Iris pigment epithelial cell (primary cell): ENCODE measurements around the gene CPEB2.

Source experiments
- DNase-seq: peaks from one replicate; pipeline ENCODE4 v3.0.0-alpha.2; 2011; ENCODE audit warnings: low read depth

CPEB2 gene

DNA sequence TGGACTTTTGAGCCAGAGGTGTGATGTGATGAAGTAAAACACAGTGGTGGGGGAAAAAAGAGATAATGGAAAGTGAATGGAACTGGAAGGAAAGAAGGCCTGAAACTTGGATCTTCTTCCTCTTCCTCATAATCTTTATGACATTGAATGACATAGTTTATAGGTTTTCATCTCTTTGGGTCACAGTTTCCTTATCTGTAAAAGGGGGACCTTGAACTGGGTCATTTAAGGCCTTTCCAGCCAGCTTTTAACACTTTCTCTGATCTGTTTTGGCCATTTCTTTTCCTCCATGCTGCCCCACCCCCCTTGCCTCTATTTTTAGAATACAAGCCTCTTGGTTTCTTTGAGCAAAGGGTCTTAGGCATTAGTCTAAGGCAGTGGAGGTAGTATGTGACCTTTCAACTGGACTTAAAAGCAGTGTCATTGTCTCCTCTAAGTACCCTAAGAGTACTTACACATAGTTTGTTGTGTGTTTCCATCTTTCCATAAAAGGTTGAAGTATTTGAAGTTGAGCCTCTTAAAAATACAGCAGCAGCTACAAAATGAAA, 7.8 kb downstream of the CPEB2 start:
- DNase-seq: no peak

DNA sequence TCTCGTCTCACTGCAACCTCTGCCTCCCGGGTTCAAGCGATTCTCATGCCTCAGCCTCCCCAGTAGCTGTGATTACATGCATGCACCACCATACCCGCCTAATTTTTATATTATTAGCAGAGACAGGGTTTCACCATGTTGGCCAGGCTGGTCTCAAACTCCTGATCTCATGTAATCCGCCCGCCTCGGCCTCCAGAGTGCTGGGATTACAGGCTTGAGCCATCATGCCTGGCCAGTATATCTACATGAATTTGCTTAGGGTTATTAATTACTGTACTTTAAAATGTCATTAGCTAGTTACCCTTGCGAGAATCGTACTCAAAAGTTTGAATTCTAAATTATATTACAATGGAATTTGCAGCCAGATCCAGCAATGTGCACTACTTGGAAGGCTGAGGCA, 8.9 kb downstream of the CPEB2 start:
- DNase-seq: no peak

DNA sequence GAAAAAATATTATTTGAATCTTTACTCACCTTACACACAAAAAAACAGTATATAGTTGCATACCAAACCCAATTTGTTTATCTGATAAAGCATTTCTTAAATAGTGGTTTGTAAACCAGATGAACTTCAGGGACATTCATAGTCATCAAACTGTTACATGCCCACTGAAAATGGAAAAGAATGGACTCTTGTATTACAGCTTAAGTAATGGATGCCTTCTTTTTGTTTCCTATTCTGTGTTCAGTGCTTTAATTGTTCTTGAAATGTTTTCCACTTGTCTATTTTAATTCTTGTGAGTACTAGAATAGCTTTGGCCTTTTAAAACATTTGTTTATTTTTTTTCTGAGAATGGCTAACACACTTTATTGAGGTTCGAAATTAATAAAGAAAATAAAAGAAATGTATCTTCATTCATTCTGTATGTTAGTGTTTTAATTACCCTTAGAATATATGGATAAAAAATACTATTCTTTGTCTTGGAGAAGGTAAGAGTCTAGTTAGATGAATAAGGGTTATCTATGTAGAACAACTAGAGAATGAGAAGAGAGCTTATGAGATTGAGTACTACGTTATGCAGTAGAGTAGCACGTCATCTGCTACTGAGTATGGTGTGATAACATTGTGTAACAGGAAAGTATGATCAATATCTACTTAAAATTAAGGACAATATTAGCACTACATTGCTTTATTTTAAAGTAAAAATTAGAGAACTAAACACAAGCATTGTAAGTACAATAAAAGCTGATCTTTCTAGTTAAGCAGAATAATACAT, 9.9 kb downstream of the CPEB2 start:
- no peak for DNase-seq

DNA sequence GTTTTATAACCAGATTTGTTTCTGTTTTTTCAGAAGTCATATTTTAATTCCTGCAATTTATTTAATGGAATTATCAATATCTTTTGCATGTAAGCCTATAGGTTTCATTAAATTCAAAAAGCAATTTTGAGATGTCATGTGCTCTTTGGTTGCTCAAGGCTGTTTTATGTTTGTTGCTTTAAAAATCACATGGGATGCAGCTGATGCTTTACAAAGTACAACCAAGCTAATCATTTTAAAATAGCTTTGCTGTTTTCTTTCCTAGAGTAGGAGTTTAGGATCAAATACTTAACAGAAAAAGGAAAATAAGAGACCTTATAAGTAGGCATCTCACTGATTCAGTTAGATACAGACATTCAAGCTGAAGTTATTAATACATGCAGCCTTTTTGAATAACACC, 11.3 kb downstream of the CPEB2 start:
- DNase-seq: no peak

DNA sequence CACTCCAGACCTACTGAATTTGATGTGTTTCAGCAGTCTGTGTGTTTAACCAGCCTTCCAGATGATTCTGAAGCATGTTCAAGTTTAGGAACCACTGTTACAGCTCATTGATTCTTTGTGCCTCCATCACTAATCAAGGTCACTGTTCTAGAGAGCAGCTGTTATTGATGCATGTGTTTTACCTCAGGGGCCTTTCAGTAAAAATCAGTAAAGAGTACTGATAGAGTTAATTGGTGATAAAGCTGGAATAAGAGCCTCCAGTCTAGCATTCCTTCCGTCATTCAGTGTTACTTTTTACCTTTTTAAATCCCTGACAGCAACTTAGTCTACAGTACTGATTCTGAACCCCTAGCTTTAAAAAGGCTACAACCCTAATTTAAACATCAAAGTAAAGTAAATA, 12.9 kb downstream of the CPEB2 start:
- DNase-seq: no peak

DNA sequence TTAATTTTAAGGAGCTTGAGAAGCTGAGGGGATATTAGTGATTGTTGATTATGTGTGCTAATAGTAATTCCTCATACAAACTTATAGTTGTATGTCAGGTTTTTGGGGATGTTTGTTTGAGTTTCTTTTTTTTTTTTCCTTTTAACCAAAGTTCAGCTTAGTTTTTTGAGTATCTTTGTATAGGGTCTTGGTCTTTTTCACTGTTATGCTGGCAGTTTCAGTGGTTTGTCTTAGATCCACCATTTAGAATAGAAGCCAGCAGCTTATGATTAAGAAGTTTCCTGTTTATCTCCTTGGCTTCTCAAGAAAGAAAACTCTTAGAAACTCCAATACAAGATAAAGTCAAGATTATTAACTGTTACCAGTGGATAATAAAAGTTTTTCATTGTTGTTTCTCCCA, 16.1 kb downstream of the CPEB2 start:
- DNase-seq: no peak

DNA sequence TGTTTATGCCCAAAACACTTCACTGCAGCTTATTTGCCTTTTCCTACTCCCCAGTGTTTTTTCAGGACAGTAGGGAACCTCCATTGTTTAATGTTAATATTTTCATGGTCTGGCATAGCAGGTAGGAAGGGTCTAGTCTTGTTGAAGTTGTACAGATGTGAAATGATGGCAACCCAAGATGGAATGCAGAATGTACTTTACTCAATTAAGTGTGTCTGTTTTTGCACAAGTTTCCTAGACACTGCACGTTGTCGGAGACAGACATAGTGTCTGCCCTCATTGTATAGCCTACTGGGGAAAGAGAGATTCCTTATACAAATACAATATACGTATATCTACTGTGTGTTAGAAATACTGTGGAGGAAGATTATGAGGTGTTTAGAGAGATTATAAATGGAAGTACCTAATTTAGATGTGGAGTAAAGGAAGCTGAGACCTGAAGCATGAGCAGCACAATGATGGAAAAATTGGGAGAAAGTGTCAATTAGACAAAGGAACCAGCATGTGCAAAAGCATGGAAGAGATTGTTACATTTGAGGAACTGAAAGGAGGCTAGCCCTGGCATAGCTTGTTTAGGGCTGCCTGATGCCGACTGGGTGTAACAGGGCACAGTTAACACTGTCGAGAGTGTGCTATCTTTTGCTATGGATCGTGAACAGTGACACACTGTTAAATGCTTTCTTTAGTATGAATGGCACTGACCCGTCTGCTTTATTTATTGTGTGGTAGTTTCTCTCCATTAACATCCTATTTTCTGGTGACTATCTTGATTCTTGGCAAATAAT, 18.4 kb downstream of the CPEB2 start:
- no peak for DNase-seq

DNA sequence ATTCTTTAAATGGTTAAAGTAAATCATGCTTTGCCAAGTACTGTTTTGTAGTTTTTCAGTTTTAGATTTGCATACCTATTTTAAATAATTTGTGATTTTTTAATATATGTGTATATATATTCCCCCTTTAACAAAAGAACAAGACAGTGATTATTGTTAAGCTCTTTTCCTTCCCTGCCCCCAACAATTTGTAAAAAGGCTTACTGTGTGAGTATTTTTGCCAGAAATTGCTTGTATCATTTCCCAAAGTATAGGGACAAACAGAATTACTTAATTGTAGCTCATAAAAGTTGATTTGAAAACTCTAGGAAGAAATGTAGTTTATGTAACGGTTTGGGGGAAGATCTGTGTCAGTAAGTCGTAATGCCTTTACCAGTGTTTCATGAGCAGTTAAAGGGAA, 19.0 kb downstream of the CPEB2 start:
- DNase-seq: no peak

DNA sequence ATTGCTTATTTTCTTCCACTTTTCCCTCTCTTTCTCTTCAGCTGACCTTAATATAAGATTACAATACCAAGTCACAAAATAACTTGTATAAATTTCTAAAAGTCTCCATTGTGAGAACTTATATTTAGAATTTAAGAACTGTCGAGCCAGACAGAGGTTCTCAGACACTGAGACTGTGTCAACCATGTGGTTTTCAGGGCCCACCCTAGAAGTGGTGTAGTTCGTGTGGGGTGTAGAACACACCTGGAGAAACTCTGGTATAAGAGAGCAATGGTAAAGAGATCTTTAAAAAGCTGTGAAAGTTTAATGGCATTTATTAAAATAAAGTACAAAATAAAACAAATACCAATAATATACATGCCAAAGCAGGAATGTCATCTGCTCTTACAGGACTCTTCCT, 19.7 kb downstream of the CPEB2 start:
- no peak for DNase-seq

DNA sequence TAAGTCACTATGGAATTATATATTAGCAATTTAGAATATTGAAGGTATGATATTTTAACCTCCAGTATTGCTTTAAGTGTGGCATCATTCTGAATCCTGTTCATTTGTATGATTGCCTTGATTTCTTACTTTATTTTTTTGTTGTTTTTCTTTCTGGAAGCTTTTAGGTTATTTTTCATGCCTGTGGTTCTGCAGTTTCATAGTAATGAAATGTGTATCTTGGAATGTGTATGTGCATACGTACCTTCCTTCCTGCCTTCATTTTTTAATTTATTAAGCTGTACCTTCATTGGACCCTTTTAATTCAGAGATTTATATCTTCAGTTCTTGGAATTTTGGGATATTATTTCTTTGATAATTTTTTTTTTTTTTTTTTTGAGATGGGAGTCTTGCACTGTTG, 22.1 kb downstream of the CPEB2 start:
- DNase-seq: peak; percentile 60

DNA sequence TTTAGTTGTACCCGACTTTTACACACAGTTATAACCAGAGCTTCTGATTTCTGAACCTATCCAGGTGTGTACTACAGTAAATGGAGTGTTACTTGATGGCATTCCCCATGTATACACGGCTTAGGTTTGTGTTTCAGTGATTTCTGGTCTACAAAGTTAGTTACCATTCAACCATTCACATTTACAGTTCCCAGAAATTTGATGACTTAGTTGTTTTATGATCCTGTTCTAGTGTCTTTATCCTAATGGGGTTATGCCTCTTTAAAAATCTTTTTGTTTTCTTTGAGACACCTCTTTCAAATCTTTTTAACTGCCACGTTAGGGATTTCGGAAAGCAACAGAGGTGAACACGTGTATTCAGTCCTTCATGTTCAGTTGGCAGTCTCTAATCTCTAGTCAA, 23.4 kb downstream of the CPEB2 start:
- DNase-seq: no peak

DNA sequence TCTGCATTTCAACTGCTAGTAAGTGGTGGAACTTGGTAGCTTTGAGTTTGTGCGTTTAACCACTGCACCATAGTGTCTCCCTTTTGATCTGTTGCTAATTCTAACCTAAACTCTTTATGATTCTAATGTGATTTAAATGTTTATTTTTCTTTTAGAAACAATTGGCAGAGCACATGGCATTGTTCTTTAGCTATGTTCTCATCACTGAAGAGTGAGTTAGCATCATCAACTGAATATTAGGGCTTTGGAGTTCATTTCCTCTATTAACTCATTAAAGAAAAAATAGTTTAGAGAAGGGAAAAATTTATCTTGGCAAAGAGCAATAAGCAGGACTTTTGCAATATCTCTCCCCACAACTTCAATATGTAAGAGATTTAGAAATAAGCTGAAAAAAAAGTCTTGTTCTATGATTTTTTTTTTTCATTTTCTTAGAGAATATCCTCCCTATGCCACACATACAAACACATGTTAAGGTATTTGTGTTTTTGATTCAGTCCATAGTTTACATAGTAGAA, 25.7 kb downstream of the CPEB2 start:
- peak; percentile 40 for DNase-seq

DNA sequence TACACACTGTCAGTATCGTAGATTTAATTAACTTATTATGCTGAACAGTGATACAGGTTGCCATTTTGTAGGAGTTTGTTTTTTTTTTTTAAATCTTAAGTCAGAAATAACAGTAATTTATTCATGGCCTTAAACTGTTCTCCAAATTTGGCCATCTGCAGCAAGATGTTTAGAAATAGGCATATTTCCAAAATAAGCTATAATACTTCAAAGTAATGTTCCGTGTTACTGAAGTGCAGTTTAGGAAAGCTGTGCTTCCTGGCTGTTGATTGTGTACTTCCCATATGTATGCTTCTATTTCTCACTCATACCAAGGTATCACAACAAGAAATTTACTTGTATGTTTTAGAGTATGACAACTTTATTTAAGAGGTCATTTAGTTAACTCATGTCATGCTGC, 28.9 kb downstream of the CPEB2 start:
- DNase-seq: no peak

DNA sequence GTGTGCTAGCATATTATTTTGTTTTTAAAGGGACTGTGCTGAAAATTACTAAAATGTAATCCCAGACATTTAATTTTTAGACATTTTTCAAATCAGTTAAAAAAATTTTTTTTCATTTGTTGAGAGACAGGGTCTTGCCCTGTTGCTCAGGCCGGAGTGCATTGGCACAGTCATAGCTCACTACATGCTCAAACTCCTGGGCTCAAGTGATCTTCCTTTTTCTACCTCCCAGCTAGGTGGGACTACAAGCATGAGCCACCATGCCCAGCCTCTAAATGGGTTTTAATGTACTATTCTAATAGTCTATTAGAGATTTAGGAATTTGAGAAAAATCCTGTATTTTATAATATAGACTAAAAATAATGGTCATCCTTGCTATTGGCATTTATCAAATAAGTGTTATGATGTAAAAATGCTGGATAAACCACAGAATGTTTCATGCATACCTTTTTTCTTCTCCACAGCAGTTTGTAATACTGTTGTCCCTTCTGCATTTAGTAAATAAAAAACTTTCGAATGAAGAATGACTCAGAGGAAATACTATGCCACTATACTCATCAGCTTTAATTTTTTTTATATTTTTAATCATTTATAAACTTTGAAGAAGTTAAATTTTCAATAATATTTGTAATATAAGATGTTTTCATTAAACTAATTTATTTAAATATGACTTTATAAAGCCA, 29.9 kb downstream of the CPEB2 start:
- DNase-seq: peak; percentile 82

DNA sequence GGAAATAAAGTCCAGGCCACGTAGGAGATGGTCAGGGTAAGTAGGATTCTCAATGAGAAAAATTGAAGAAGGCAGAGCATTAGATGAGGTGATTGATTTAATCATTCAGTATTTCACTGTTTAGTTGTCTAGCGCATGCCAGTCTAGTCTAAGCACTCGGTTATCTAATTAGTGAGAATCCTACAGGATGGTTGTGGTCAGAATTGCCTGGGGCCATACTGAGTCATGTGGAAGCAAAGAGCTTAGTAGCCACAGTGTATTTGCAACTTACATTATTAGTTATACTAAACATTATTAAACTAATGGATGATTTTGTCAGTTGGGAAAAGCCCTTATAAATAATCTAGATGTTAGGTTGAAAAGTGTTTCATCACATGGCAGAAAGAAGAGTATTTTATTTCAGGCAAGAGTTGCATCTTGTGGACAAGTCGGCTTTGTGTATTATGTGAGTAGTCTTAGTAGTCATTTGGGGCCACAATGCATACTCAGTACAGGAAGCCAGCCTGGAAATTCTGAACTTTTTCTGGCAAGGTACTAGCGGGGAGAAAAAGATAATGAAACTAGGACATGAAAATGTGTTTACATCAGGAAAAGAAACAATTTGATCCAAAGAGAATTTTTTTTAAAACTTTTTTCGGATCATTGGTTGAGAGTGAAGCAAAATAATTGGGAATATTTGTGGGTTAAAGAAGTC, 31.9 kb downstream of the CPEB2 start:
- peak; percentile 90 for DNase-seq

DNA sequence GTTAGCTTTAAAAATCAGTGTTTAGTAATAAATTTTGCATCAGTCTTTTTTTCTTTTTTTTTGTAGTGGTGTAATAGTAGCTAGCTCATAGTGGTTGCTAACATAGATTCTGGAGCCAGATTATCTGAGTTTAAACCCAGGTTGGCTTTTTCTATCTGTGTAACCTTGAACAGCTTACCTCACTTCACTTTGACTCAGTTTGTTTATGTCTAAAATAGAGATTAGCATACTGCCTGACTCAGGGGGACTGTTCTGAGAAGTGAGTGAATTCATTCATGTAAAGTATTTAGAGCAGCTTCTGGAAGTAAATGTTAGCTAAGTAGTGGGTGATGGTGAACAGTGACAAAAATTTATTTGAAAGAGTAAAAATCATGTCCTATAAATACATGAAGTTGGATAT, 32.9 kb downstream of the CPEB2 start:
- DNase-seq: peak; percentile 91

DNA sequence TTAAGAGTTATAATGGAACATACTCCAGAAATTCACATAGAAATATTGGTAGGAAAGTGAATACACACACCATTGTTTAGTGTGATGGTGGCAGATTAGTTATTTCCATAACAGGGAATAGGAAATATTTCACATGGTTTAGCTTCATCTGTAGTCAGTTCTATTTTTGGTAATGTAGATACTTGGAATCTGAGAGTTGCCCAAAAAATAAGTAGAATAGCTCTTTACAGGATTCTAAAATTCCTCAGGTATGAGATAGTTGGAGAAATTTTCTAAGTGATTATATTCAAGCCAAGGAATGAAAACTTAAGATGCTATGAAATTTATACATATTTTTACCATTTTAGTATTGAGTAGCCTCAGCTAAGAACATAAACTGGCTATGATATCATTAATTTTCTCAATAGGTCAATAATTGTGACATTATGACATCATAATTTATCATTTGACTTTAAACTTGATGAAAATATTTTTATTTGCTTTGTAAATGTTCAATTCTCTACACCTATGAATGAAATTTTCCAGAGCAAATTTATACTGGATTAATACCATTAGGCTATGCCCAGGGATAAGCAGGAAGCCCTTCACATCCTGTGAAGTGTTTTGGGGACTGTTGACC, 35.8 kb downstream of the CPEB2 start:
- no peak for DNase-seq

DNA sequence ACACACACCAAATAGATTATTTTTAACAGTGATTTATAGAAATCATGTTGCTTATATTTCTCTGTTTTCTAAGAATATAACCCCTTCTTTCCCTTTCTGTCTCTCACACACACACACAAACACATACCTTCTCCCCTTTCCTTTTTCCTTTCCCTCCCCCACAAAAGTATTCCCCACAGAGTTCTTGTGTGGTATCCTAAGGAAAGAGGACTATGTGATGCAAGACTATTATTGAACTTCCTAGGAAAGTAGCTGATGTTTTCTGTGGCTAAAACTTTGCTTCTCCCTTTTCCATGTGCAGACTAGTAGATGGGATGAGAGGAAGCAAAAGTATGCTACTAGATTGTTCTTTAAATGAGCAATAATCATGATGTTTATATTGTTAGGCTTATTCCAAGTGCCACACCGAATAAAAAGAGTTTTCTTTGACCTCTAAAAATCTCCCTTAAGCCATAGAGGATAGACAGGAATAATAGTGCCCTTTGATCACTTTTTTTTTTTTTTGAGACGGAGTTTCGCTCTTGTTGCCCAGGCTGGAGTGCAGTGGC, 38.7 kb downstream of the CPEB2 start:
- no peak for DNase-seq

DNA sequence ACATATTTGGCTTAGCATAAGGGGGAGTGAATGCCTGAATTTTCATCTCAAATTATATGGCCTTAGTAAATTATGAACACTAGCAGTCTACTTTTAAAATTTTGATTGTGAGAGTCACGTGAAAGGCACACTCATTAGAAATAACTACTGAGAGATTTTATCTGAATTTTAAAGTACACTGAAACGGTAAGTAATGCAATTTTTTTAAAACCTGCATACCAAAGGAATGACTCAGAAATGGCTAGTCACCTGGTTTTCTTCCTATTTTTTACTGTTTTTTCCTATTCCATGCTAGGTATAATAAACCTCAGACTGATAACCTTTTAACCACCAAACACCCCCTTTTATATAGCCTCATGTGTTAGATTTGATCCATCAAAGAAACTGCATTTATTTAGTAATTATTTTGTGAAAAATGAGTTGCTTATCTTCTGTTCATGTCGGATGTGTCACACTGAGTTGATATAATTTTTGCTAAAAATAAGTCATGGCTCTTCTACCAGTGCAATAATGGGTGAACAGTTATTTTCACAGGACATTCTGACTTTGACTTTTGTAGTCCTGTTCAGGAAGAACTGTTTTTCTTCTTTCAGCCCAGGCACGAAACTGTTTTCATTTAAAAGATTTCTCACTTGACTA, 40.4 kb downstream of the CPEB2 start:
- DNase-seq: no peak

DNA sequence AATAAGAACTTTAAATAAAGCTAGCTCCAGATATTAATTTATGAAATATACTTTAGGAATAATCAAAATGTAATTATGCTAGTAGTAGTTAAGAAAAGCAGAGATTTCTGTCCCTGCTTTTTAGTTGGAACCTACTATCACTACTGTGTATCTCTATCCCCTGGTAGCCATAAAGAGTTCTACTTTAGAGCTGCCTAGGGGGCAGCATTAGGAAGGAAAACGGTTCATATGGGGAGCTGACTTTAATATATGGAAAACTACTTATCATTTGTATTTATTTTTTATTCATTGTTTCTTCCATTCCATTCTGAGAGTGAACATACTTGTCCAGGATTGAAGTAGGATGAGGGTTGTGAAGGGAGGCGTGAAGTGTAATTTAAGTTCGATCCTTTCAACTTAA, 40.9 kb downstream of the CPEB2 start:
- no peak for DNase-seq

DNA sequence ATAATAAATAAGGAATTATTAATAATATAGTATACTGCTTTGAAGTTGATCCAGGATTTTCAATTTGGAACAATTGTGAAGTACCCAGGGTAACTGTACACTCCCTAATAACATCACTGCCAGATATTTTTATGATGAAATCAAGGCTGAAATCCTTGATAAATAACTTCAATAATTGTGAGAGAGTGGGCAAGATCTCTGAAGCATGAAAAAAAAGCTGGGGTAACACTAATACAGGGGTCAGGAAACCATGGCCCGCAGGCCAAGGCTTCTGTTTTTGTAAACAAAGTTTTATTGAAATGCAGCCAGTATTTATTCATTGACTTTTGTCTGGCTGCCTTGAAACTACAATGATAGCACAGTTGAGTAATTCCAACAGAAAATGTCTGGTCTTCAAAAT, 41.6 kb downstream of the CPEB2 start:
- DNase-seq: no peak
